Activated T-cell treated with anti-CD3 and anti-CD28 coated beads for 24 hours (primary cell): Measurements from ENCODE around the gene SMIM43.
"Not testable (repeated sequence)": the region's sequence is repeated elsewhere in the genome, so short reads cannot be mapped to it uniquely, and the experiment has no call there.

Experiments
- DNase-seq: peaks from one replicate; pipeline ENCODE4 v3.0.0-alpha.2; 2020; ENCODE audit warnings: low read depth

SMIM43 gene

DNA sequence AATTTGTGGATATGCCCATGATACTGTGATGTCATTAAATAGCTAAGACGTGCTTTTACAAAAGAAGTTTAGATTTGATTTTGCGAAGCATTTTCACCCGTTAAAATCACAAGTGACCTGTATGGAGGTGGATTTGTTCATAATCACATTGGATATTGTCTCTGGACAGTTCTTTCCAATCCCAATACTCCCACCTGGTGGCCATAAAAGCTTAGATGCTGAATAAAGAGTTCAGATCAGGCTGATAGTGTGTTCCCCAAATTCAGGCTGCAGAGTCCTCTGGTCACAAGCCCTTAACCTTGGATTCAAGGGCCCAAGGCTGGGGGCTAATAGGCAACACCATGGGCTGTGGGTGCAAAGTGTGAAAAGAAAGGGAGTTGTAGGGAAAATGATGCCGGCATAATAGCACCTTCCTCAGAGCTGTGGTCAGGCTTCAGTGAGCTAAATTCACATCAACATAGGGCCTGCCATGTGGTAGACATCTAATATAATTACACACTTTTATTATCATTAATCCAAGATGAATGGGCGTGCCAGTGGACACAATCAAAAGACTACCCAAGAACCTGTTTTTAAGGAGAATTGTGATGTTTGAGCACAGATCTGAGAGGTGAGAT is 28.1 kb downstream of the SMIM43 start:
- DNase-seq: peak; percentile 11

DNA sequence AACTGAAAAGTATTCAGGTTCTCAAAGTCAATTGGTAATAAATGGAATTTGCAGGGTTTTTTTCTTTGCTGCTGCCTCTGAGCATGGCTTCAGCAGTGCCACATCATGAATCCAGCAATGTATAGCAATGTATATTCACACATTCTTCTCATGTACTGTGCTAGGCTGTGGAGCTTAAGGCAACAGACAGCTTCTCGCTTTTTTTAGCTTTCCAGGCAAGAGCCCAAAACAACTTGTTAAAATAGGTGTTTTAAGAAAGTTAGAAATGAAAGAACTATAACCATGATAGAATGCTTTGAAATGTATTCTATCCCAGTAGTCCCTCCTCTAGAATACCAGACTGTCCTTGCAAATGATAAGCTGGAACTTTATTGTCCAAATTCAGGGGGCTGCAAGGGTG is 30.4 kb downstream of the SMIM43 start:
- DNase-seq: no peak

DNA sequence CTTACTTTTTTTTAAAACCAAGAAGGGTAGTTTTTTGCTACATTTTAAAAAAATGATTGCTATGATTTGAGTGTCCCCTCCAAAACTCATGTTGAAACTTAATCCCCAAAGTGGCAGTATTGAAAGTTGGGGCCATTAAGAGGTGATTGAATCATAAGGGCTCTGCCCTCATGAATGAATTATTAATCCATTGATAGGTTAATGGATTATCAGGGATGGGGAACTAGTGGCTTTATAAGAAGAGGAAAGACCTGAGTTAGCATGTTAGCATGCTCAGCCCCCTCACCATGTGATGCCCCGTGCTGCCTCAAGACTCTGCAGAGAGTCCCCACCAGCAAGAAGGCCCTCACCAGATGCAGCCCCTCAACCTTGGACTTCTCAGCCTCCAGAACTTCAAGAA is 31.0 kb downstream of the SMIM43 start:
- DNase-seq: no peak

DNA sequence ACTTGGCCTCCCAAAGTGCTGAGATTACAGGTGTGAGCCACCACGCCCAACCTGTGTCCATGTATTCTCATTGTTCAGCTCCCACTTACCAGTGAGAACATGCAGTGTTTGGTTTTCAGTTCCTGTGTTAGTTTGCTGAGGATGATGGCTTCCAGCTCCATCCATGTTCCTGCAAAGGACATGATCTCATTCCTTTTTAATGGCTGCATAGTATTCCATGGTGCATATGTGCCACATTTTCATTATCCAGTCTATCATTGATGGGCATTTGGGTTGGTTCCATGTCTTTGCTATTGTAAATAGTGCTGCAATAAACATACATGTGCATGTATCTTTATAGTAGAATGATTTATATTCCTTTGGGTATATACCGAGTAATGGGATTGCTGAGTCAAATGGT is 35.2 kb downstream of the SMIM43 start:
- DNase-seq: not testable (repeated sequence)

DNA sequence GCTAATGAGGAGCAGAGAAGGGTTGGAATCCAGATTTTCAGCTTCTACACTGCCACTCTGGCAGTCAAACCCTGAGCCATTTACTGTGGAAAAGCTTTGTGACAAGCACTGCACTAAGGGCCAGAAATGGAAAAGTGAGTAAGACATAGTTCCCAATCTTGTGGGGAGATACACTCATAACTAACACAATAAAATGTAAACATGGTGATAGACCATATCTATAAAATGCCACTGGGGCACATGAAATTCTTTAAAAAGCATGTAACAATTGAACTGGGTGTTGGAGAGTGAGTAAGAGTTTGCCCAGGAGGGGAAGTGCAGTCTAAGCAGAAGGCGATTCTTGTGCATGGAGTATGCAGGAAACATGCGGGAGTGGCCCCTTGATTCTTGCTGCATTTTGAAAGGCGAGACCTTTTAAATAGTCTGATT is 36.2 kb downstream of the SMIM43 start:
- DNase-seq: no peak

DNA sequence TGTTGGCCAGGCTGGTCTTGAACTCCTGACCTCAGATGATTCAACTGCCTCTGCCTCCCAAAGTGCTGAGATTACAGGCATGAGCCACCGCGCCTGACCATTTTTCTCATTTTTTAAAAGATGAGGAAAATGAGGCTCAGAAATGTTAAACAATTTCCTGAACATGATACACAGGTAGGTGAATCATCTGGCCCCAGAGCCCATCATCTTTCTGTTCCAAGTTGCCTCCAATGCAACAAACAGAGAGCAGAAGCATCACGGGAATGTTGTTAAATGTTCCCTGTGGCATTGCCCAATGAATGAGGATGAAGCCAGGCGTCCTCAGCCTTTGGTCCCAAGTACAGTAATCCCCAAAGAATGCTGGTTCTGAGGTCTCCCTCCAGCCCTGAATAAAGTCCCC is 36.9 kb downstream of the SMIM43 start:
- DNase-seq: no peak

DNA sequence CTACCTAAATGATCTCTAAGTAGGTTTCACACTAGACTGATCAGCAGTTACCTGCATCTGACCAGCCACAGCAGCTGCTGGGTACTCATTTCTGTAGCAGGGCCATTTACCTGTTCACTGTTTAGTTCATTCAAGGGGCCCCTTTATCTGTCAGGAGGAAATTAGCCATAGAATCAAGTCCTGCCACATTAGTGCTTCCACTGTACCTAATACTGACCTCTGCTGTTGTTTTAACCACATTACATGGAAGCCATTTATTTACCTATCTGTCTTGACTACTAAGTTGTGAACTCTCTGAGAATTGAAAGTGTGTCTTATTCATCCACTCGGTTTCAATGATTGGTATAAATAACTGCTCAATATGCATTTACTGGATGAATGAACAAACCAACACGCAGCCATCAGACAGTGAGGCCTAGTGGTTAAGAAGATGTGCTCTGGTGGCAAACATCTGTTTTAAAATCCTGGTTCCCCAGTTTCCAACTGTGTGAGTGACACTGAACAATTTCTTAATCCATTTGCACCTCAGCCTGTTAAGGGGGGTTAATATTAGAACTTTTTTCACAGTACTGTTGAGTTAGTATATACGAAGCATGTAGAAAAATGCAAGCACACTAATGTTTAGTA is 38.2 kb downstream of the SMIM43 start:
- no peak for DNase-seq

DNA sequence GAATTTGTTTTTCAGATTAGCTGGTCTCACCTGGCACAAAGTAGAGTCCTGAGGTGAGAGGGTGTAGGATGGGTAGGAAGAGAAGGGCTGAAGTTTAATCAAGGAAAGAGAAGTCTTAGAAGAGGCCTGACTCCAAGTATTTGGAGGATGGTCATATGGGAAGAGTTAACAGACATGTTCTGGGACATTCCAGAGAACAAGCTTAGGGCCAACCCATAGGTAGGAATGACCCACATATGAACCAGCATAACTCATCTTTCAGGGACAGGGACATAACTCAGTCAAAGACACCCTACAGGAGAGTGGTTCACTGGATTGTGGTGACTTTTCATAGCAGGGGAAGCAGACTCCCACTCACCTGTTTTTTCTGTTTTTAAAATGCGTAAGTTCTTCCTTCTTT is 40.3 kb downstream of the SMIM43 start:
- no peak for DNase-seq

DNA sequence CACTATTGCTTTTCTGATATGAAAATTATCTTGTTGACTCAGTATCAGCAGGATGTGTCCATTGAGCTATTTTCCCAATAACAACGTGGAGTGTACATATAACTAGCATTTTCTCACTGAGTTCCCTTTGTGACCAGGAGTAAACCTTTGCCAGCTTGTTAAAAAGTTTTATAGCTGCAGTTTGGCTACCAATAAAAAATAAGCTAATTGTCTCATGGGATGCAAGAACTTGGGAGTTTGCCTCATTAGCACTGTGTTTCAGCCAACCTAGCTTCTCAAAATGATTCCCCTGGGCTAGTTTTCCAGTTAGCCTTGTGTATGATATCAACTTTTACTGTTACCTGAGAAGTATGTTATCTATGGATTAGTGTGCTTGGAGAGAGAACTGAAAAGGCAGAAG is 43.3 kb downstream of the SMIM43 start:
- no peak for DNase-seq

DNA sequence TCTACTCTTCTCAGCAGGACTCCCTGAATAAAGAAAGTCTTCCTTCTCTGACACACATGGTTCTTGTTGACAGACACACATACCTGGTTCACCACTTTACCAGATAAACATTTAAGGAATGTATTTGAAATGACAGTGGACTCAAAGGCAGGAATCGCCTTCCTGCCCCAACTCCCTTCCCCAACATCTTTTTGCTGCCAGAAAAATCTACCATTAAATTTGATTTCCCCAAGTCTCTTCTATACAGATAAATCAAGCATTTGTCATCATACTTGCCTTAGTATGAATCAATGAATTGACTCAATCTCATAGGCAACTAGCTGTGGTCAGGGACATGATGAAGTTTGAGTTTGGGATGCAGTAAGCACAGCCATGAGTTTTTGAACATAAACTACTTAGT is 44.9 kb downstream of the SMIM43 start:
- no peak for DNase-seq

DNA sequence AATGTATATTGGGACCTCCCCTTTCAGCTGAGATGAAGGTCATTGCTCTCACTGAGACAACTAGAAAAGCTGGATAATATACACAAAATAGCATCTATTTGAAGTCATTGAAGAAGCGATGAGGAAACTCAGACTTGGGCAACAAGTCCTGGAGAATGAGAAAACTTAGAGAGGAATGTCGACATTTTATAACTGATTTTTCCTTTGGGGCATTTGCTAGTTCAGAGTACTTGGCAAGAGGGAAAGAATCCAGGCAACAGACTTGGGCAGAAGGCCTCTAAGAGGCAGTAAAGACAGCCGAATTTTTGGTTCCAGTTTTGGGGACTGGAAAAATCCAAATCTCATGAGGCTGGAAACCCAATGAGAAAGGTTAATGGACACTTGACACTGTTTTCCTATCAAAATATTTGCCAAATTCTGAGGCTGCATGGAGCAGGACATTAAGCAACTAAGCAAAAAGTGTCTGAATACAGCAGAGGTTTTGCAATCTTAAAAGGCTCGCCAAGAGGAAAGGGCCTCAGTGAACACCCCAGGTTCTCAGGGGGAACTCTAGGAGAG is 47.2 kb downstream of the SMIM43 start:
- no peak for DNase-seq

DNA sequence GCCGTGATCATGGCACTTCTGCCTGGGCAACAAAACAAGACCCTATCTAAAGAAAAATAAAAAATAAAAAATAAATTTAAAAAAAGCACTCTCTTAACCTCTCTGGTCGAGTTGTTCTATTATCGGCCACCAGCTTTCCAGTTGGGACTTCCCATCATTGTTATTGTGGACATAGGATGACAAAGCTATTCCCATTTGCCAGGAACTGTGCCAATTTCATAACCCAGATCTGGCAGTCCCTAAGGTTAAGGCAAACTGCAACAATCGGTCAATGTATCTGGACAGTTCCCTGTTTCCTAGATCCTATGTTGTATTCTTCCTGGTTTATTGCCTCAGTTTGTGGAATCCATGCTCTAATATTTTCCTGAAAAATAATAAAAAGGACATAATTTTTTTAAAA is 50.4 kb downstream of the SMIM43 start:
- no peak for DNase-seq

DNA sequence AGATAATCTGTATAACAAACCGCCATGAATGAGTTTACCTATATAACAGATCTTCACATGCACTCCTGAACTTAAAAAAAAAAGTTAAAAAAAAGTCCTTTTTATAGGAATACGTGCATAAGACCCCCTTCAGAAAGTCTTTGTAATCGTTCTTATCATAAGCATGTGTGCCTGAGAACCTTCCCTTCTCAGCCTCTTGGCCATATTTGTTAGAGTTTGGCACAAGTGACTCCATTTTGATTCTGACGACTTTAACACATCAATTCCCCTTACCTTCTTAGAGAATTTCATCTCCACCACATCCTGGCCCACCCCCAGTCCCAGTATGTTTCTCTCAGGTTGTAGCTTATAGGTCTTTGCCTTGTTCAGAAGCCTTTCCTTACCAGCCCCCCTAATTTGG is 52.2 kb downstream of the SMIM43 start:
- DNase-seq: no peak

DNA sequence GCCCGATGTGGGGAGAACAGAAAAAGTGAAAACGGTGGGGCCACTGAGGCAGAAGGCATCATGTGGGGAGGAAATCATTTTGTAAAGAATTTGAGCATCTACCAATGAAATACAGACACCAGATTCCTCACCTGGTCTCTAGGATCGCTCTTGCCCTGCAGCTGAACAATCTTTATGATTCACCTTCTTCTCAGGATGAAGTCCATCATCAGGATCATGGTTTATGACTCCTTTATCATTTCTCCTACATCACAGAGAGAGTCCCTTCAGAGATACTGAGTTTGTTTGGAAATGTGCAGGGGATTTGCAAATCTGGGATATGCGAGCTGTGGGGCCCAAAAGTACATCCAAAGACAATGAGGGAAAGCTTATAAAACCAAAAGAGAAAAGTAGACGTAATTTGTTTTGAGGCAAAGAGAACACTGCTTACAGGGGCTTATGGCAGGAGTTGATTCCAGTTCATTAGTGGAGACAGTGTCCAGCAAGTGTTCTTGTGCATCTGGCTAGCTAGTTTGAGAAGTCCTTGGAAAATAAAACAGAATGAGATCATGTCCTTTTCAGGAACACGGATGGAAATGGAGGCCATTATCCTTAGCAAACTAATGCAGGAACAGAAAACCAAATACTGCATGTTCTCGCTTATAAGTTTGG is 52.8 kb downstream of the SMIM43 start:
- no peak for DNase-seq

DNA sequence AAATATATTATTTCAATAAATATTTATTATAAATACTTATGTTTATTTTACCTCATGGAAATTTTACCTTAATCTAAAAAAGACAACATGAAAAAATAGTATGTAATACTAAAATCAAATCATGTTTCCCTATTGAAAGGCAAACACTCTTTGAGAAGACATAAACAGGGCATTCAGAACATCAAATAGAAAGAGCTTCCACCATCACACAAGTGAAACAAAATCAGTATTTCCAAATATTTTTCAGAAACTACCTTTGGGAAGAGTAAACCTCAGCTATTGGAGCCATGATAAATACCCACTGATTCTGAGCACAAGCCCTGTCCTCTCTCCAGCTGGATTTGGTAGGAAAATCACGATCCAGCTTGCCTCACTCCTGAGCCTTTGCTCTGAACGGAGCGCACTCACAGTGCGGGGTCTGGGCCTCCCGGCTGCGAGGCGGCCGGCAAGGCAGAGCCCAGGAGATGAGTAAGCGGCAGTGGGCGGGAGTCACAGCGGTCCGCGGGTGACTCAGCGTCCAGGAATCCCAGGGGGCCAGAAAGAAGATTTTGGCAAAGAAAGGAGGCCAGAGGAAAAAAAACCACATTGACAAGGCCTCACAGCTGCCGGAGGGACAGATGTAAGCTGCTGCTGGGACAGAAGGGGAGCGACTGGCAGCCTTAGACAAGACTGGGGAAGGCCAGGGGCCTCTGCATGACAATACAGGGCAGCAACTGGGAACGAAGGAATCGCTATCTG is 53.5 kb downstream of the SMIM43 start:
- DNase-seq: no peak

DNA sequence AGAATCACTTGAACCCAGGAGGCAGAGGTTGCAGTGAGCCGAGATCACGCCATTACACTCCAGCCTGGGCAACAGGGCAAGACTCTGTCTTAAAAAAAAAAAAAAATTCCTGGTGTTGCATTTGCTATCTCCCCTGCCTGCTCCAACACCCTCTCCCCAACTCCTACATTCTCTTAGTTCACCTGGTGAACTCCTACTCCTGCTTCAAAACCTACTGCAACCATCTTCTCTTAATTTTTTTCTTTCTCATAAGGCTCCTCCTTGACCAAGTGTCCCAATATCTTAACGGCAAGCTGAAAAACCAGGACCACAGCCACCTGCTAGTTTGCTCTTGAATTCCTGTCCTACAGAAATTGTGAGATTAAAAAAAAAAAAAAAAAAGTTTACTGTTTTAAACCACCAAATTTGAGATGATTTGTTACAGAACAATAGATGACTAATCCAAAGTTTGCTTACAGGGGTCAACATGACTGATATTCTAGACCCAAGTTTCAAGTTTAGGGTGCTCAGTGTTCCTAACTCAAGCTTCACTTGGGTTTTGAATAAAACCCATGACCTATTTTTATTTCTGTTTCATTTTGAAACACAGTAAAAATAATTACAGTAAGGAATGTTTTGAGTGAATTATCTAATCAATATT is 55.1 kb downstream of the SMIM43 start:
- no peak for DNase-seq
